ELR (cell line): ENCODE data around the gene SCAMP4.

Source experiments
- DNase-seq: peaks from one replicate; pipeline ENCODE4 v3.0.0-alpha.2; 2015; ENCODE audit warnings: low read depth

SCAMP4 gene

GRCh38 chr19:1905110-1905862 lies at the start of gene SCAMP4, which contains the start of gene ADAT3:
Gene SCAMP4 (plus strand): TSS chr19:1905399. CDS start chr19:1915020, 9,621 bp downstream.
Gene ADAT3 (plus strand): TSS chr19:1905399. CDS start chr19:1912048, 6,649 bp downstream.
- peak; percentile 99 for DNase-seq

- DNase-seq = peak; percentile 47
Measured at GRCh38 chr19:1855828-1856255, 49.4 kb upstream of the SCAMP4 start.

GRCh38 chr19:1856345-1856697 lies 48.9 kb upstream of the SCAMP4 start:
- no peak for DNase-seq

GRCh38 chr19:1856698-1857603 lies 48.2 kb upstream of the SCAMP4 start:
- peak; percentile 96 for DNase-seq

GRCh38 chr19:1857648-1858326 lies 47.4 kb upstream of the SCAMP4 start:
- no peak for DNase-seq

GRCh38 chr19:1858412-1859081 lies 46.7 kb upstream of the SCAMP4 start:
- no peak for DNase-seq

GRCh38 chr19:1859331-1859781 lies 45.8 kb upstream of the SCAMP4 start:
- no peak for DNase-seq

- DNase-seq = peak; percentile 75
Measured at GRCh38 chr19:1860042-1860775, 45.0 kb upstream of the SCAMP4 start.

- no peak for DNase-seq
Measured at GRCh38 chr19:1860821-1861598, 44.2 kb upstream of the SCAMP4 start.

GRCh38 chr19:1861599-1862031 lies 43.6 kb upstream of the SCAMP4 start:
- peak; percentile 53 for DNase-seq

- DNase-seq = no peak
Measured at GRCh38 chr19:1862068-1862423, 43.2 kb upstream of the SCAMP4 start.

GRCh38 chr19:1862424-1863327 lies 42.5 kb upstream of the SCAMP4 start:
- peak; percentile 56 for DNase-seq

GRCh38 chr19:1863328-1863637 lies 41.9 kb upstream of the SCAMP4 start, which contains the start of gene KLF16:
Gene KLF16 (minus strand): TSS chr19:1863579. CDS start chr19:1863497, 82 bp downstream.
- no peak for DNase-seq

- DNase-seq = peak; percentile 95
Measured at GRCh38 chr19:1863638-1864479, 41.3 kb upstream of the SCAMP4 start.

GRCh38 chr19:1864480-1865171 lies 40.6 kb upstream of the SCAMP4 start:
- DNase-seq = peak; percentile 80

- no peak for DNase-seq
Measured at GRCh38 chr19:1865172-1866010, 39.8 kb upstream of the SCAMP4 start.
